COLO668 (cell line): ENCODE data around the gene EXOC6.
A peak's percentile ranks its signal among the peaks of the same experiment; 100 is the strongest.

Experiments used
- DNase-seq: peaks from one replicate; lab custom pipeline; 2025; ENCODE audit not compliant: unreplicated experiment; lab: John Stamatoyannopoulos, UW

EXOC6 gene

GRCh38 chr10:92832998-92833650, 15.2 kb upstream of the EXOC6 start:
- no peak for DNase-seq

- DNase-seq = no peak
Measured at GRCh38 chr10:92834331-92834730, 14.0 kb upstream of the EXOC6 start.

GRCh38 chr10:92834986-92835385, 13.3 kb upstream of the EXOC6 start:
- DNase-seq = no peak

GRCh38 chr10:92837456-92837855, 10.9 kb upstream of the EXOC6 start:
- no peak for DNase-seq

- DNase-seq = peak; percentile 34
Measured at GRCh38 chr10:92839191-92840085, 8.9 kb upstream of the EXOC6 start.

GRCh38 chr10:92844746-92845145, 3.6 kb upstream of the EXOC6 start:
- DNase-seq = no peak

GRCh38 chr10:92845921-92846320, 2.4 kb upstream of the EXOC6 start:
- DNase-seq = no peak

- no peak for DNase-seq
Measured at GRCh38 chr10:92846344-92846743, 2.0 kb upstream of the EXOC6 start.

- DNase-seq = no peak
Measured at GRCh38 chr10:92846854-92847201, 1.5 kb upstream of the EXOC6 start.

GRCh38 chr10:92847202-92847864, 987 bp upstream of the EXOC6 start:
- no peak for DNase-seq

GRCh38 chr10:92848037-92848440, 281 bp upstream of the EXOC6 start:
- DNase-seq = no peak

- DNase-seq = no peak
Measured at GRCh38 chr10:92849234-92849525, 860 bp downstream of the EXOC6 start.

- DNase-seq = no peak
Measured at GRCh38 chr10:92849576-92850090, 1.3 kb downstream of the EXOC6 start.

- no peak for DNase-seq
Measured at GRCh38 chr10:92850185-92850584, 1.9 kb downstream of the EXOC6 start.

GRCh38 chr10:92851003-92851402, 2.7 kb downstream of the EXOC6 start:
- DNase-seq = no peak

GRCh38 chr10:92855560-92855959, 7.2 kb downstream of the EXOC6 start:
- DNase-seq = no peak

GRCh38 chr10:92857904-92858514, 9.7 kb downstream of the EXOC6 start:
- no peak for DNase-seq

- DNase-seq = no peak
Measured at GRCh38 chr10:92867235-92867634, 18.9 kb downstream of the EXOC6 start.

GRCh38 chr10:92868036-92868435, 19.7 kb downstream of the EXOC6 start:
- DNase-seq = no peak

- no peak for DNase-seq
Measured at GRCh38 chr10:92868557-92868956, 20.2 kb downstream of the EXOC6 start.

GRCh38 chr10:92873029-92873428, 24.7 kb downstream of the EXOC6 start:
- no peak for DNase-seq
